ENCODE data around the gene MCFD2.
"Not testable (repeated sequence)": the region's sequence is repeated elsewhere in the genome, so short reads cannot be mapped to it uniquely, and the experiment has no call there.

Gene MCFD2

DNA sequence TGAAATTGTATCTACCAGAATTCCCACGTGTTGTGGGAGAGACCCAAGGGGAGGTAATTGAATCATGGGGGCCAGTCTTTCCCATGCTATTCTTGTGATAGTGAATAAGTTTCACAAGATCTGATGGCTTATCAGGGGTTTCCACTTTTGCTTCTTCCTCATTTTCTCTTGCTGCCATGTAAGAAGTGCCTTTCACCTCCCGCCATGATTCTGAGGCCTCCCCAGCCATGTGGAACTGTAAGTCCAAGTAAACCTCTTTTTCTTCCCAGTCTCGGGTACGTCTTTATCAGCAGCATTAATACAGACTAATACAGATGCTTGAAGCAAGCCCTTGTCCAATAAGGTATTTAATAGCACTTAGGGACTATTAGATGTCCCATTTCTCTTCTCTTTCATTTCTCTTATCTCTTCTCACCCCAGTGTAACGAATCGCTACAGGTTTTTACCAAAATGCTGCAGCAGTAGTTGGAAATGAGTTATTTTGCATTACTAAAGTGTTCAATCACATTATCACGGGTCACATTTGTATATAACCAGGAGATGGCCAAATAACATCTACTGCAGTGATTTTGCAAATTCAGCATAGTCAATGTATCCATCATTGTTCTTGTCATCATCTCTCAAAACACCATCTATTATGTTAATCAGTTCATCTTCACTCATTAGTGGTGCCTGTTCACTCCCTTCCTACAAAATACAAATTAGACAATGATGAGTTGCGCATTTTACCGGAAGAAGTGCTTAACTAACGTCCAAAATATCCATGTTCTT, 10.5 kb downstream of the MCFD2 start:
- in situ Hi-C loops (cut with MboI; ENCODE audit: low sequenced_read_pairs): not testable (repeated sequence)

- in situ Hi-C loops (cut with MboI; ENCODE audit: low sequenced_read_pairs): not testable (repeated sequence)
Measured at GRCh38 chr2:46902980-46903379, 12.6 kb downstream of the MCFD2 start.

DNA sequence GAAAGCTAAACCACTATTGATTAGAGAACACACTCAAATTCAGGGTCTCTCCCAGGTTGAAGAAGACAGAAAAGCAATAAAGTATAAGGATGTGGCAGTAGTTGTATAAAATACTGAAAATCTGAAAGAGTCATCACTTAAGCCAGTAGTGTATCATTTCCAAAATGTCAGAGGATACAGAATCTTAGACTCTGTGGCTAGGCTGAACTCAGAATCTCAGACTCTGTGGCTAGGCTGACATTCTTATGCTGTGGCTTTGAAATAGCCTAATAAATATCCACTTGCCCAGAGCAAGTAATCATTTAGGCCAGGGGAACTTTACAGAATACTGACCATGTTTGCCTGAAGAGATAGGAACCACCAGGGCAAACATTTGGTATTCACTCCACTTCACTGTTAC, 13.1 kb downstream of the MCFD2 start:
- in situ Hi-C loops (cut with MboI; ENCODE audit: low sequenced_read_pairs): no loop called here

- in situ Hi-C loops (cut with MboI; ENCODE audit: low sequenced_read_pairs): no loop called here
Measured at GRCh38 chr2:46901611-46902010, 14.0 kb downstream of the MCFD2 start.

DNA sequence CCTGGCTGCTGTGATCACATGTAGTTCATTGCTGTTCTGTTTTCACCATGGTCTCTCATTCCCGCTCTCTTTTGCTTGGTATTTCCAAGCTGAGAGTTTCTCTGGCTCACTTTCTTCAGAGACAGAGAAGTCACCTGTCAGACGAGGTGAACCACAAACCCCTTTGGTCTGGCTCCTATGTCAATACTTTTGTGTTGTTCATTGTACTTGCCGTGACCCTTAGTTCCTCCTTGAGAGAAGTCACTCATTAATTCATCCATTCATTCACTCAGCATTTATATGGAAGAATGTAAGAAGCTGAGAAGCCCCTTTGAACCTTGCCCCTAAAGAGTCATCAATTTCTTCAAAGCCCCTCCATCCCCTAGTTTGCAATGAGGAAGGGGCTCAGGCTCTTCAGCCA, 15.2 kb downstream of the MCFD2 start:
- in situ Hi-C loops (cut with MboI; ENCODE audit: low sequenced_read_pairs): no loop called here

- in situ Hi-C loops (cut with MboI; ENCODE audit: low sequenced_read_pairs): no loop called here
Measured at GRCh38 chr2:46899053-46899452, 16.6 kb downstream of the MCFD2 start.

GRCh38 chr2:46898024-46898423, 17.6 kb downstream of the MCFD2 start:
- in situ Hi-C loops (cut with MboI; ENCODE audit: low sequenced_read_pairs): no loop called here

- in situ Hi-C loops (cut with MboI; ENCODE audit: low sequenced_read_pairs): no loop called here
Measured at GRCh38 chr2:46893269-46893939, 22.2 kb downstream of the MCFD2 start.

GRCh38 chr2:46891956-46892553, 23.6 kb downstream of the MCFD2 start:
- in situ Hi-C loops (cut with MboI; ENCODE audit: low sequenced_read_pairs): no loop called here

- in situ Hi-C loops (cut with MboI; ENCODE audit: low sequenced_read_pairs): no loop called here
Measured at GRCh38 chr2:46888421-46888952, 27.1 kb downstream of the MCFD2 start.

GRCh38 chr2:46887028-46887885, 28.3 kb downstream of the MCFD2 start:
- in situ Hi-C loops (cut with MboI; ENCODE audit: low sequenced_read_pairs): no loop called here

DNA sequence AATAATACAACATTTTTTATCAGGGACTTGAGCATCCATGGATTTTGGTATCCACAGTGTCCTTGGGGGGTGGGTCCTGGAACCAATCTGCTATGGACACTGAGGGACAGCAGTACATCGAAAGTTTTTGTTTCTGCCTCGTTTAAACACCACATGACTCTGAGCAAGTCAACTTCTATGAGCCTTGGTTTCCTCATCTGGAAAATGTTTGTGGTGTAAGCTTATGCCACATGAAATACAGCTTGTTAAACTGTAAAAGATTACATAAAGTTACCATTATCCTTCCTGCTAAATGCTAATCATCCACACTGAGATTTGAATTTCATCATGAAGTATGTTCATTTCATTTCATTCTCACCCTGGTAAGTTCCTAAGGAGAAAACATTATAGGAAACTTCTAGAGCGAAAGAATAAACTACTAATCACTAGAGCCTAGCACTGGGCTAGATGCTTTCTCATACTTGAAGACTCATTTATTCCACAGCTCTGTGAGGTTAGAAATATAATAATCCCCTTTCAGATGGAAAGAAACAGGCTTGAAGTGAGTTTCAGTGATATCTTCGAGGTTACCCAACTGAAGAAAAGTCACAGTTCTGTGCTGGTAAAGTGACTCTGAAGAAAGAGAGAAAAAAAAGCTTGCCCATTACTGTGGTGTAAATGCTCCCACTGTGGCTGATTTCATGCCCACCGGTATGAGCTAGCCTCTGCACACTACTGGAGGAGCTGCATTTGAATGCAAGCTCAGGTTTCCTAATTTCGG, 29.2 kb downstream of the MCFD2 start:
- in situ Hi-C loops (cut with MboI; ENCODE audit: low sequenced_read_pairs): no loop called here

GRCh38 chr2:46885376-46885775, 30.2 kb downstream of the MCFD2 start:
- in situ Hi-C loops (cut with MboI; ENCODE audit: low sequenced_read_pairs): no loop called here

GRCh38 chr2:46879511-46879910, 36.1 kb downstream of the MCFD2 start:
- in situ Hi-C loops (cut with MboI; ENCODE audit: low sequenced_read_pairs): no loop called here

- in situ Hi-C loops (cut with MboI; ENCODE audit: low sequenced_read_pairs): no loop called here
Measured at GRCh38 chr2:46878886-46879285, 36.7 kb downstream of the MCFD2 start.

DNA sequence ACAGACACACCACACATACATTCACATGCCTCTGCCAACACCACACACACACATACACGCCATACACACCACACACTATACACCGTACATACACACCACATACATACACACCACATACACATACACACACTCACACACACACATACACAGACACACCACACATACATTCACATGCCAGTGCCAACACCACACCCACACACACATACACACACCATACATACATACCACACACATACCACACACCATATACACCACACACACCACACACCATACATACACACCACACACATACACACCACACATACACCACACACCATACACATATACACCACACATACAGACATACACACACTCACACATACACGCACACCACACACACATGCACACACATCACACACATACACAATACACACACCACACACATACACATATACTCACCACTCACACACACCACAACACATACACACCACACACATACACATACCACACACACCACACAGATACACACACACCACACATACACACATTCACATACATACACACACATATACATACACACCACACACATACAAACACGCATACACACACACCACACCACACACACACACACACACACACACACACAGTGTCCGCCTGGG, 37.2 kb downstream of the MCFD2 start:
- in situ Hi-C loops (cut with MboI; ENCODE audit: low sequenced_read_pairs): no loop called here

DNA sequence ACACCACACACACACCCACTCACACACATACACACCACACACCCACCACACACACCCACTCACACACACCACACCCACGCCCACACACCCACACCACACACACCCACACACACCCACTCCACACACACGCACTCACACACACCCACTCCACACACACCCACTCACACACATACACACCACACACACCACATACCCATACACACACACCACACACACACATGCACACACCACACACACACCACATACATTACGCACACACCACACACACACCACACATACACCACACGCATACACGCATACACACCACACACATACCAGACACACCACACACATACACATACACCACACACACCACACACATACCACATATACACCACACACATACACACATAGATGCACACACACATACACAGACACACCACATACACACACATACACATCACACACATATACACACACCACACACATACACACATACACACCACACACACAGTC, 37.9 kb downstream of the MCFD2 start:
- in situ Hi-C loops (cut with MboI; ENCODE audit: low sequenced_read_pairs): no loop called here

DNA sequence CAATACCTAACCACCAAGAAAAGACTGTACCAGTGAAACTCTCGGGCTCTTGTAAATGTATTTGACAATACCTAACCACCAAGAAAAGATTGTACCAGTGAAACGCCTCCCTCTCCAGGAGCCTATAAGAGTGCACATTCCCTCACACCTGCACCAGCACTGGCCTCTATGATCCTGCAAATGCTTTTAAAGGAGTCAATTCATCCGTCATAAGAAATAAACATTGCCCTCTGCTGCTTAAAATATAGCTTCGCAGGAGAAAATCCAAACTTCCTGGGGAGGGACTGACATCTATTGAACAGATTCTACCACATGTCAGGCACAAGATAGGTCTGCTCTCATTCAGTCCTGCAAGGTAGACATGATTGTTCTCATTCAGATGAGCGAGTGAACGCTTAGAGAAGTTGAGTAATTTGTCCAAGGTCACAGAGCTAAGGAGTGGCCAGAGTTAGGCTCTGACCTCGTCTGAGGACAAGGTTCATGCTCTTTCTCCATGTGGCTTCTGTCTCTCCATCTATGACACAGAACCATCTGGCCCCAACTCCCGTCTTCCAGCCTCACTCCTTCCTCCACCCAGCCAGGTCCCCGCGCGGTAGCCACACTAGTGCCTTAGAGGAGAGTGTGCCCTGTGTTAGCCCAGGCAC, 38.7 kb downstream of the MCFD2 start:
- in situ Hi-C loops (cut with MboI; ENCODE audit: low sequenced_read_pairs): no loop called here
